OCI-LY7 (cell line): ENCODE results near the gene PDZD2. TPM values are rescaled to one million over a fixed set of nuclear protein-coding genes. Genes with fewer than 3 reads are reported as not detected.

Source experiments
- BruUV-seq: library from RNA; stranded (reverse); fragments of 400-500 nt; replicated peaks from 2 replicates; lab custom pipeline; 2021; lab: Mats Ljungman, UMichigan
- CTCF ChIA-PET: fragments of 300-600 bp; sonication (Branson Sonifier 250); formaldehyde crosslinking; loops from one replicate; lab custom pipeline; 2022; ENCODE audit warnings: antibody characterized with exemption; ENCODE audit not compliant: unreplicated experiment; lab: Charles Lee
- POLR2A ChIA-PET: fragments of 300-600 bp; sonication (Branson Sonifier 250); formaldehyde crosslinking; loops from one replicate; lab custom pipeline; 2022; ENCODE audit warnings: antibody characterized with exemption; lab: Charles Lee
- DNase-seq: peaks from one replicate; pipeline ENCODE4 v3.0.0-alpha.2; 2015; ENCODE audit warnings: low spot score
- H2AFZ ChIP-seq: fragments of 200-600 bp; sonication (generic), shearing (Covaris generic); 2 replicates; pipeline ENCODE4 v1.6.1; 2014; ENCODE audit warnings: mild to moderate bottlenecking, antibody characterized with exemption, low read length, moderate library complexity
- H3K27ac ChIP-seq: fragments of 200-600 bp; sonication (generic); 2 replicates; pipeline ENCODE4 v1.5.1; 2014; ENCODE audit warnings: mixed run types, low read depth, mild to moderate bottlenecking, moderate library complexity, low read length, inconsistent platforms; ENCODE audit not compliant: poor library complexity, severe bottlenecking
- H3K36me3 ChIP-seq: fragments of 200-600 bp; sonication (generic); 2 replicates; pipeline ENCODE4 v1.6.1; 2014; ENCODE audit warnings: mild to moderate bottlenecking, antibody characterized with exemption, low read length, moderate library complexity, mixed read lengths; ENCODE audit not compliant: insufficient read depth
- H3K4me1 ChIP-seq: fragments of 200-600 bp; sonication (generic); 2 replicates; pipeline ENCODE4 v1.5.1; 2014; ENCODE audit warnings: mild to moderate bottlenecking, low read length; ENCODE audit not compliant: insufficient read depth, poor library complexity, severe bottlenecking
- H3K4me2 ChIP-seq: fragments of 200-600 bp; sonication (generic); 2 replicates; pipeline ENCODE4 v1.6.1; 2014; ENCODE audit warnings: mild to moderate bottlenecking, low read length
- H3K4me3 ChIP-seq: fragments of 200-600 bp; sonication (generic); 2 replicates; pipeline ENCODE4 v1.5.1; 2014; ENCODE audit warnings: mild to moderate bottlenecking, low read depth, low read length; ENCODE audit not compliant: poor library complexity, severe bottlenecking
- H3K79me2 ChIP-seq: fragments of 200-600 bp; sonication (generic); 2 replicates; pipeline ENCODE4 v1.6.1; 2016; ENCODE audit warnings: low read depth, mild to moderate bottlenecking, low read length, moderate library complexity, mixed read lengths; ENCODE audit not compliant: insufficient read depth
- H3K9me2 ChIP-seq: fragments of 200-600 bp; sonication (generic); 2 replicates; pipeline ENCODE4 v1.6.1; 2016; ENCODE audit warnings: mild to moderate bottlenecking, low read length, mixed read lengths; ENCODE audit not compliant: insufficient read depth
- H3K9me3 ChIP-seq: fragments of 200-600 bp; sonication (generic); 2 replicates; pipeline ENCODE4 v1.6.1; 2014; ENCODE audit warnings: mild to moderate bottlenecking, mixed run types, low read length, mixed read lengths
- H4K20me1 ChIP-seq: fragments of 200-600 bp; sonication (generic); 2 replicates; pipeline ENCODE4 v1.6.1; 2014; ENCODE audit warnings: mild to moderate bottlenecking, antibody characterized with exemption, low read length, moderate library complexity, mixed read lengths; ENCODE audit not compliant: insufficient read depth
- EZH2phosphoT487 ChIP-seq: fragments of 200-600 bp; sonication (generic); IDR thresholded peaks from 2 replicates; pipeline ENCODE4 v1.6.1; 2018; ENCODE audit warnings: low read depth, borderline replicate concordance, mild to moderate bottlenecking, mixed run types, antibody characterized with exemption, low read length, moderate library complexity, mixed read lengths
- intact Hi-C: fragments of 100-400 bp; cut with micrococcal nuclease; formaldehyde crosslinking; loops from one replicate; pipeline ENCODE4 v1.10.0; 2022; ENCODE audit not compliant: unreplicated experiment
- total RNA-seq, 2 experiments: library from RNA; depleted of rRNA in 1 of 2; stranded (reverse); fragments of >200 nt in 1 of 2; shearing (Covaris generic) in 1 of 2; gene quantifications; 2 replicates each; pipeline ENCODE4 v1.2.3, GENCODE V29; 2014 to 2022
- TF ChIP-seq, protein P1 (sequence below): fragments of 200-600 bp; sonication (generic); conservative IDR thresholded peaks from 2 replicates; pipeline ENCODE4 v1.5.1; 2014; ENCODE audit warnings: mild to moderate bottlenecking, antibody characterized with exemption, low read length, moderate library complexity, mixed read lengths

Gene PDZD2
- total RNA-seq, 2 experiments from 2014 or later, result 8.6 to 10.6 TPM

DNA sequence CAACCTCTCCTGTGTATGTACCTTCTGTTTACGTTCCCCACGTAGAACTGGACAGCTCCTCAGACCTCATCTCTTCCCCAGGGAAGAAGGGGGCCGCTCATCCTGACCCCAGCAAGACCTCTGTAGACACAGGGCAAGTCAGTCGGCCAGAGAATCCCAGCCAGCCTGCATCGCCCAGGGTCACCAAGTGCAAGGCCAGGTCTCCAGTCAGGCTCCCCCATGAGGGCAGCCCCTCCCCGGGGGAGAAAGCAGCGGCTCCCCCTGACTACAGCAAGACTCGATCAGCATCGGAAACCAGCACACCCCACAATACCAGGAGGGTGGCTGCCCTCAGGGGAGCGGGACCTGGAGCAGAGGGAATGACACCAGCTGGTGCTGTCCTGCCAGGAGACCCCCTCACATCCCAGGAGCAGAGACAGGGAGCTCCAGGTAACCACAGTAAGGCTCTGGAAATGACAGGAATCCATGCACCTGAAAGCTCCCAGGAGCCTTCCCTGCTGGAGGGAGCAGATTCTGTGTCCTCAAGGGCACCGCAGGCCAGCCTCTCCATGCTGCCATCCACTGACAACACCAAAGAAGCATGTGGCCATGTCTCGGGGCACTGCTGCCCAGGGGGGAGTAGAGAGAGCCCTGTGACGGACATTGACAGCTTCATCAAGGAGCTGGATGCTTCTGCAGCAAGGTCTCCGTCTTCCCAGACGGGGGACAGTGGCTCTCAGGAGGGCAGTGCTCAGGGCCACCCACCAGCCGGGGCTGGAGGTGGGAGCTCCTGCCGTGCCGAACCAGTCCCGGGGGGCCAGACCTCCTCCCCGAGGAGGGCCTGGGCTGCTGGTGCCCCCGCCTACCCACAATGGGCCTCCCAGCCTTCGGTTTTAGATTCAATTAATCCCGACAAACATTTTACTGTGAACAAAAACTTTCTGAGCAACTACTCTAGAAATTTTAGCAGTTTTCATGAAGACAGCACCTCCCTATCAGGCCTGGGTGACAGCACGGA lies 448.5 kb downstream of the PDZD2 start:
- no peaks in the 10 kb centered on the region for H3K9me3 ChIP-seq
- H3K36me3 ChIP-seq, result 0 out of 2 replicates have a peak, but pooled peaks cover 4% of the 10 kb centered on the region
- no peak overlapping the region for H3K27ac ChIP-seq
- H3K4me2 ChIP-seq, result no peak overlapping the region
- H4K20me1 ChIP-seq, result no peaks in the 10 kb centered on the region
- no peak for TF ChIP-seq EZH2phosphoT487
- TF ChIP-seq, protein P1, sequence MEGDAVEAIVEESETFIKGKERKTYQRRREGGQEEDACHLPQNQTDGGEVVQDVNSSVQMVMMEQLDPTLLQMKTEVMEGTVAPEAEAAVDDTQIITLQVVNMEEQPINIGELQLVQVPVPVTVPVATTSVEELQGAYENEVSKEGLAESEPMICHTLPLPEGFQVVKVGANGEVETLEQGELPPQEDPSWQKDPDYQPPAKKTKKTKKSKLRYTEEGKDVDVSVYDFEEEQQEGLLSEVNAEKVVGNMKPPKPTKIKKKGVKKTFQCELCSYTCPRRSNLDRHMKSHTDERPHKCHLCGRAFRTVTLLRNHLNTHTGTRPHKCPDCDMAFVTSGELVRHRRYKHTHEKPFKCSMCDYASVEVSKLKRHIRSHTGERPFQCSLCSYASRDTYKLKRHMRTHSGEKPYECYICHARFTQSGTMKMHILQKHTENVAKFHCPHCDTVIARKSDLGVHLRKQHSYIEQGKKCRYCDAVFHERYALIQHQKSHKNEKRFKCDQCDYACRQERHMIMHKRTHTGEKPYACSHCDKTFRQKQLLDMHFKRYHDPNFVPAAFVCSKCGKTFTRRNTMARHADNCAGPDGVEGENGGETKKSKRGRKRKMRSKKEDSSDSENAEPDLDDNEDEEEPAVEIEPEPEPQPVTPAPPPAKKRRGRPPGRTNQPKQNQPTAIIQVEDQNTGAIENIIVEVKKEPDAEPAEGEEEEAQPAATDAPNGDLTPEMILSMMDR, result no peak
- intact Hi-C loops, result no loop called here
- H3K9me2 ChIP-seq, result no peaks in the 10 kb centered on the region
- no peak overlapping the region for H2AFZ ChIP-seq
- H3K4me3 ChIP-seq, result no peak overlapping the region
- ChIA-PET POLR2A (interaction anchor here (0.6 to 0.7 kb wide), 2 partner anchors 130 to 1358 kb away, joined by 3 read pairs; no protein-coding TSS in a partner anchor), CTCF (no interaction called here)
- DNase-seq, result no peak
- H3K79me2 ChIP-seq, result no peaks in the 10 kb centered on the region
- no peaks in the 10 kb centered on the region for H3K4me1 ChIP-seq
- no TSS peak for BruUV-seq

GRCh38 chr5:32088214-32088613 lies 449.3 kb downstream of the PDZD2 start:
- no peak for DNase-seq
- Histone ChIP-seq H3K27ac (no peak overlapping the region), H3K4me1 (no peaks in the 10 kb centered on the region), H3K4me2 (no peak overlapping the region), H4K20me1 (no peaks in the 10 kb centered on the region), H3K9me3 (no peaks in the 10 kb centered on the region), H3K9me2 (no peaks in the 10 kb centered on the region), H2AFZ (no peak overlapping the region), H3K79me2 (no peaks in the 10 kb centered on the region), H3K4me3 (no peak overlapping the region), H3K36me3 (peaks cover 8% of the 10 kb centered on the region; the same call in 1 of the 2 replicates)
- ChIA-PET POLR2A (no interaction called here), CTCF (no interaction called here)
- BruUV-seq, result no TSS peak
- intact Hi-C loops, result no loop called here
- no peak for TF ChIP-seq EZH2phosphoT487
- TF ChIP-seq, protein P1, result no peak
